ENCODE results near the gene CDC123.

The CDC123 gene

DNA sequence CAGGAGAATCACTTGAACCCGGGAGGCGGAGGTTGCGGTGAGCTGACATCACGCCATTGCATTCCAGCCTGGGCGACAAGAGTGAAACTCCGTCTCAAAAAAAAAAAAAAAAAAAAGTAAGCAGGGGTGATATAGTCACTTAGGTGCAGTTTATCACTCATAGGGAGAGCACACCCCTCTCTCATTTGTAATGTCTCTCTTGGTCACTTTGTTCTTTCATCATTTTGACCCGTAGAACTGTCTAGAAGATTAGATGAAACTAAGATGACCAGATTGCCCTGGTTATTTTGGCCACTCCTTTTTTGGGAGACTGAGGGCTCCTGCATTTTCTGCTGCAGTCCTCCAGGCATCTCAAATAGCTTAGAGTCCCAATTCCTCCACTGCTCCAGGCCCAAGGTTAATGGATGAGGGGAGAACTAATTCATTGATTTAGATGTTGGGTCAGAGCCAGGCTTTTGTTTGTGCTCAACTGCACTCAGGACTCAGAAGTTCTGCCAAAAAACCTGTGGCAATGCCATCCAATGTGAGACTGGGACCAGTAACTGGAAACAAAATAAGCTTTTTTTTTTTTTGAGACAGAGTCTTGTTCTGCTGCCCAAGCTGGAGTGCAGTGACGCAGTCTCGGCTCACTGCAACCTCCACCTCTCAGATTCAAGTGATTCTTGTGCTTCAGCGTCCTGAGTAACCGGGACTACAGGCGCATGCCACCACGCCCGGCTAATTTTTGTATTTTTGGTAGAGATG is 103.4 kb downstream of the CDC123 start:
- no peak for DNase-seq (ENCODE audit: low read depth, low spot score)
- TF ChIP-seq, protein P1, sequence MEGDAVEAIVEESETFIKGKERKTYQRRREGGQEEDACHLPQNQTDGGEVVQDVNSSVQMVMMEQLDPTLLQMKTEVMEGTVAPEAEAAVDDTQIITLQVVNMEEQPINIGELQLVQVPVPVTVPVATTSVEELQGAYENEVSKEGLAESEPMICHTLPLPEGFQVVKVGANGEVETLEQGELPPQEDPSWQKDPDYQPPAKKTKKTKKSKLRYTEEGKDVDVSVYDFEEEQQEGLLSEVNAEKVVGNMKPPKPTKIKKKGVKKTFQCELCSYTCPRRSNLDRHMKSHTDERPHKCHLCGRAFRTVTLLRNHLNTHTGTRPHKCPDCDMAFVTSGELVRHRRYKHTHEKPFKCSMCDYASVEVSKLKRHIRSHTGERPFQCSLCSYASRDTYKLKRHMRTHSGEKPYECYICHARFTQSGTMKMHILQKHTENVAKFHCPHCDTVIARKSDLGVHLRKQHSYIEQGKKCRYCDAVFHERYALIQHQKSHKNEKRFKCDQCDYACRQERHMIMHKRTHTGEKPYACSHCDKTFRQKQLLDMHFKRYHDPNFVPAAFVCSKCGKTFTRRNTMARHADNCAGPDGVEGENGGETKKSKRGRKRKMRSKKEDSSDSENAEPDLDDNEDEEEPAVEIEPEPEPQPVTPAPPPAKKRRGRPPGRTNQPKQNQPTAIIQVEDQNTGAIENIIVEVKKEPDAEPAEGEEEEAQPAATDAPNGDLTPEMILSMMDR (IDR thresholded peaks at IDR 0.05; ENCODE audit: low read depth, low read length), result no peak
- no peak overlapping the region for H3K4me3 ChIP-seq (ENCODE audit: low read depth, low read length)
- in situ Hi-C loops (cut with HindIII; ENCODE audit: low sequenced_read_pairs), result no loop called here
